ENCODE measurements around the gene ENTPD5.
"Not testable (repeated sequence)": the region's sequence is repeated elsewhere in the genome, so short reads cannot be mapped to it uniquely, and the experiment has no call there.

Gene ENTPD5

DNA sequence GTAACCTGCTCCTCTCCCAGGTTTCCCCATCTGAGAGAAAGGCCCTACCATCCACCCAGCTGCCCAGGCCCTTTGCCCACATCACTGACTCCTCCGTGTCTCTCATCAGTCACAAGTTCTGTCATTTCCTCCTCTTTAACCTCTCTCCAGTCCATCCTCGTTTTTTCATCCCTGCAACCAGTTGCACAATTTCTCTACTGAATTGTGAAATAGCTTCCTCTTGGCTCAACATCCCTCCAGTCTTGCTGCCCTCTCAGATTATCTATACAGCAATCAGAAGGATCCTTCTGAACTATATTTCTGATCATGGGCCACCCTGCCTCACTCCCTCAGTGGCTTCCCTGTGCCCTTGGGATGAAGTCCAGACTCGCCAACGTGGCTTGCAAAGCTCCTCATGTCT is 76.0 kb downstream of the ENTPD5 start:
- peak; percentile 94 for DNase-seq

GRCh38 chr14:73942180-73942579 is 76.9 kb downstream of the ENTPD5 start:
- DNase-seq, result no peak

GRCh38 chr14:73937012-73937411 is 82.1 kb downstream of the ENTPD5 start:
- DNase-seq, result no peak

DNA sequence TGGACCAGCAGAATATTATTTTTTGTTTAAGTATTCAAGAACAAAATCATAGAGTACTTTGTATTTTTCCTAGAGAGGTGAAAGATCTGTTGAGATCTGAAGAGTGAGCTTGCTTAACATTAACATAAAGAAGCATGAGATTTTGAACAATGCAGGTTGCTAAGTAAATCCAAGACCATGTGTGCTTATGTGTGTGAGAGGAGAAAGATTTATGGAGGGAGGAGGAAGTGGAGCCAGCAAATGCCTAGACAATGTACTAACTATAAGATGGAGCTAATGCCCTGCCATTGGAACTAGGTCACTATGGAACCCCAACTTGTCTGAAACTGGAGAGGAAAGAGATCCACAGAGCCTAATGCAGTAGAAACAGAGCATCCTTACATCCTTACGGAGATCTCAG is 82.5 kb downstream of the ENTPD5 start:
- no peak for DNase-seq

DNA sequence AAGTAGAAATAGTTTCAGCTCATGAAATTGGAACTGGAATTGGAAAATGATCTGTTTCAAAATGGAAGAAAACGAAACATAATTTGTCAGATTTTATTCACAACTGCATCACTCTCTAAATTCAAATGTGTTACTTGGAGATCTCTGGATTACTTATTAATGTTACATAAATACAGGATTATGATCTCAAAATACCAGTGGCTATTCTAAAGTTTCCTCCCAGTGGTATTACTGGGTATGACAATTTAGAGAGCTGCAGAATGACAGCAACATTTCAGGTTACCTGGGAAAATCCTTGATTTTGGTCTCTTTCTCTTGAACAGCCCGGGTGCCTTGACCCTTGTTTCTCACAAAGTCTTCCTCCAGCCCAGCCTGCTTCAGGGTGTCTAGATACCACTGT is 83.4 kb downstream of the ENTPD5 start:
- DNase-seq, result no peak

DNA sequence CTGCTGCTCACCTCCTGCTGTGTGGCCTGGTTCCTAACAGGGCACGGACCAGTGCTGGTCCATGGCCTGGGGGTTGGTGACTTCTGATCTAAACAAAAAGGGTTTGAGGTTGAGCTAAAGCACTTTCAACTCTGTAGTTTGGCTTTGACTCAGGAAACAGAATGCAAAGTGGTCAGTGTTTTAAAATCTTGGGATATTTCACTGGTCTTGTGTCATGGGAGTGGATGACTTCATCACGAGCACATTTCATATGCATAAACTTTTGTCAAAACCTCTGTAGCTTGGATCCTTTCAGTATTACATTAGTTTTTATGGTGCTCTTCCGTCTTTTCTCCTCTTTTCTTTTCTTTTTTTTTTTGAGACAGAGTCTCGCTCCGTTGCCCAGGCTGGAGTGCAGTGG is 94.8 kb downstream of the ENTPD5 start:
- DNase-seq, result no peak

GRCh38 chr14:73919457-73919856 is 99.6 kb downstream of the ENTPD5 start:
- not testable (repeated sequence) for DNase-seq

- DNase-seq, result no peak
These were observed 102.8 kb downstream of the ENTPD5 start for GRCh38 chr14:73916324-73916723.

DNA sequence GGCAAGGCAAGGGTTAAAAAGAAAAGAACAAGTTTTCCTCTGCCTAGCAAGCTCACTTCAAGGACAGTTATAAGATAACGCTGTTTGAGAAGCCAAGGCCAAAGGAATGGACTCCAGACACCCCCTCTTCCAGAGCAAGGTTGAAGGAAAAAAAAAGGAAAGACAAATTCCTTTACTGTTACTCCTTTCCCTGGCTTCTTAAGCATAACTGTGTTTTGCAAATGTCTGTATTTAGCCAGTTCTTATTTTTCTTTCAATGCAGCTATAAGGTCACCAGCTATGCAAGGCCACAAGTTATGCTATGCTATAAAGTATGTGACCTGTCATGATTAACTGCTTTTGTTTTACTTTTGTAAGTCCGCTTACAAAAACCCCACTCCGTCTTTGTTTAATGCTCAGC is 105.8 kb downstream of the ENTPD5 start:
- no peak for DNase-seq

DNA sequence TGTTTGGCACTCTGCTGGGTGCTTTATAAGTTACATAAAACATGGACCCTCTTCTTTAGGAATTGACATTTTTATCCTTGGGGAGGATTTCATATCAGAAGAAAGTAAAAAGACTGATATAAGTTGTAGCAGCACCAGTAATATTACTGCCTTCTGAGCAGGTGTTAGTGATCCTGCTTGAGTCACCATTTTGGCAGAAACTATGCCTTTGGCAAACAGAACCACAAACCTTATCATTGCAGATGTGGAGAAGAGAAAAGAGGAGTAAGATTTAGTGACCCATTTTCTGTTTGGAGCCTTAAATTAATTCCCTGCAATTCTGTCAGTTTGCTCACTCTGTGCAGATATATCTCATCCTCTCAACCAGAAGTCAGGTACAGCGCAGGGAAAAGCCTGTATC is 109.4 kb downstream of the ENTPD5 start:
- DNase-seq, result no peak

All from MV-4-11 (cell line).